Left lobe of liver (tissue), 2 donors: Measurements from ENCODE around the gene NCAPD2. TPM values are rescaled to one million over a fixed set of nuclear protein-coding genes. Genes with fewer than 3 reads are reported as not detected.
"Not testable (repeated sequence)": the region's sequence is repeated elsewhere in the genome, so short reads cannot be mapped to it uniquely, and the experiment has no call there.

Experiments
- ATAC-seq: fragments of 200-7000 bp; cut with Tn5 transposase; one replicate; pipeline ENCODE4 v1.9.1; 2020; ENCODE audit warnings: mild to moderate bottlenecking, moderate library complexity
- DNase-seq: peaks from one replicate; pipeline ENCODE4 v3.0.0-alpha.2; 2020; ENCODE audit warnings: low spot score
- total RNA-seq: library from RNA; stranded (reverse); gene quantifications from one replicate; pipeline ENCODE4 v1.2.1, GENCODE V29; 2021
- donor health status: DM: no; HTN: no; CAD: no; lungs with moderate emphysema.
- donor health status: DM: no; HTN: yes; CAD: no.

NCAPD2 gene
- total RNA-seq, 1 donor from 2014 or later, result 9.0 TPM

DNA sequence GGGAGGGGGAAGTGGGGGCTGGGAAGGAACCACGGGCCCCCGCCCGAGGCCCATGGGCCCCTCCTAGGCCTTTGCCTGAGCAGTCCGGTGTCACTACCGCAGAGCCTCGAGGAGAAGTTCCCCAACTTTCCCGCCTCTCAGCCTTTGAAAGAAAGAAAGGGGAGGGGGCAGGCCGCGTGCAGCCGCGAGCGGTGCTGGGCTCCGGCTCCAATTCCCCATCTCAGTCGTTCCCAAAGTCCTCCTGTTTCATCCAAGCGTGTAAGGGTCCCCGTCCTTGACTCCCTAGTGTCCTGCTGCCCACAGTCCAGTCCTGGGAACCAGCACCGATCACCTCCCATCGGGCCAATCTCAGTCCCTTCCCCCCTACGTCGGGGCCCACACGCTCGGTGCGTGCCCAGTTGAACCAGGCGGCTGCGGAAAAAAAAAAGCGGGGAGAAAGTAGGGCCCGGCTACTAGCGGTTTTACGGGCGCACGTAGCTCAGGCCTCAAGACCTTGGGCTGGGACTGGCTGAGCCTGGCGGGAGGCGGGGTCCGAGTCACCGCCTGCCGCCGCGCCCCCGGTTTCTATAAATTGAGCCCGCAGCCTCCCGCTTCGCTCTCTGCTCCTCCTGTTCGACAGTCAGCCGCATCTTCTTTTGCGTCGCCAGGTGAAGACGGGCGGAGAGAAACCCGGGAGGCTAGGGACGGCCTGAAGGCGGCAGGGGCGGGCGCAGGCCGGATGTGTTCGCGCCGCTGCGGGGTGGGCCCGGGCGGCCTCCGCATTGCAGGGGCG lies 40.2 kb downstream of the NCAPD2 start, which contains the start of gene GAPDH:
GAPDH (plus strand) TSS at position 595 of the 772 bp plus-strand sequence. CDS start 316 bp downstream, outside the sequence.
- peak; percentile 73 for ATAC-seq
- DNase-seq, result peak; percentile 94

DNA sequence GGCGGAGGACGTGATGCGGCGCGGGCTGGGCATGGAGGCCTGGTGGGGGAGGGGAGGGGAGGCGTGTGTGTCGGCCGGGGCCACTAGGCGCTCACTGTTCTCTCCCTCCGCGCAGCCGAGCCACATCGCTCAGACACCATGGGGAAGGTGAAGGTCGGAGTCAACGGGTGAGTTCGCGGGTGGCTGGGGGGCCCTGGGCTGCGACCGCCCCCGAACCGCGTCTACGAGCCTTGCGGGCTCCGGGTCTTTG lies 40.7 kb downstream of the NCAPD2 start:
- DNase-seq (no peak), ATAC-seq (peak; percentile 21)

DNA sequence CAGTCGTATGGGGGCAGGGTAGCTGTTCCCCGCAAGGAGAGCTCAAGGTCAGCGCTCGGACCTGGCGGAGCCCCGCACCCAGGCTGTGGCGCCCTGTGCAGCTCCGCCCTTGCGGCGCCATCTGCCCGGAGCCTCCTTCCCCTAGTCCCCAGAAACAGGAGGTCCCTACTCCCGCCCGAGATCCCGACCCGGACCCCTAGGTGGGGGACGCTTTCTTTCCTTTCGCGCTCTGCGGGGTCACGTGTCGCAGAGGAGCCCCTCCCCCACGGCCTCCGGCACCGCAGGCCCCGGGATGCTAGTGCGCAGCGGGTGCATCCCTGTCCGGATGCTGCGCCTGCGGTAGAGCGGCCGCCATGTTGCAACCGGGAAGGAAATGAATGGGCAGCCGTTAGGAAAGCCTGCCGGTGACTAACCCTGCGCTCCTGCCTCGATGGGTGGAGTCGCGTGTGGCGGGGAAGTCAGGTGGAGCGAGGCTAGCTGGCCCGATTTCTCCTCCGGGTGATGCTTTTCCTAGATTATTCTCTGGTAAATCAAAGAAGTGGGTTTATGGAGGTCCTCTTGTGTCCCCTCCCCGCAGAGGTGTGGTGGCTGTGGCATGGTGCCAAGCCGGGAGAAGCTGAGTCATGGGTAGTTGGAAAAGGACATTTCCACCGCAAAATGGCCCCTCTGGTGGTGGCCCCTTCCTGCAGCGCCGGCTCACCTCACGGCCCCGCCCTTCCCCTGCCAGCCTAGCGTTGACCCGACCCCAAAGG lies 41.2 kb downstream of the NCAPD2 start:
- ATAC-seq (peak; percentile 22), DNase-seq (peak; percentile 78)

GRCh38 chr12:6535697-6535946 lies 41.7 kb downstream of the NCAPD2 start:
- DNase-seq (no peak), ATAC-seq (no peak)

GRCh38 chr12:6535960-6536847 lies 42.3 kb downstream of the NCAPD2 start:
- no peak for DNase-seq
- ATAC-seq, result no peak

DNA sequence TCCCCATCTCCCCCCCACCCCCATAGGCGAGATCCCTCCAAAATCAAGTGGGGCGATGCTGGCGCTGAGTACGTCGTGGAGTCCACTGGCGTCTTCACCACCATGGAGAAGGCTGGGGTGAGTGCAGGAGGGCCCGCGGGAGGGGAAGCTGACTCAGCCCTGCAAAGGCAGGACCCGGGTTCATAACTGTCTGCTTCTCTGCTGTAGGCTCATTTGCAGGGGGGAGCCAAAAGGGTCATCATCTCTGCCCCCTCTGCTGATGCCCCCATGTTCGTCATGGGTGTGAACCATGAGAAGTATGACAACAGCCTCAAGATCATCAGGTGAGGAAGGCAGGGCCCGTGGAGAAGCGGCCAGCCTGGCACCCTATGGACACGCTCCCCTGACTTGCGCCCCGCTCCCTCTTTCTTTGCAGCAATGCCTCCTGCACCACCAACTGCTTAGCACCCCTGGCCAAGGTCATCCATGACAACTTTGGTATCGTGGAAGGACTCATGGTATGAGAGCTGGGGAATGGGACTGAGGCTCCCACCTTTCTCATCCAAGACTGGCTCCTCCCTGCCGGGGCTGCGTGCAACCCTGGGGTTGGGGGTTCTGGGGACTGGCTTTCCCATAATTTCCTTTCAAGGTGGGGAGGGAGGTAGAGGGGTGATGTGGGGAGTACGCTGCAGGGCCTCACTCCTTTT lies 43.1 kb downstream of the NCAPD2 start:
- no peak for ATAC-seq
- DNase-seq, result no peak

DNA sequence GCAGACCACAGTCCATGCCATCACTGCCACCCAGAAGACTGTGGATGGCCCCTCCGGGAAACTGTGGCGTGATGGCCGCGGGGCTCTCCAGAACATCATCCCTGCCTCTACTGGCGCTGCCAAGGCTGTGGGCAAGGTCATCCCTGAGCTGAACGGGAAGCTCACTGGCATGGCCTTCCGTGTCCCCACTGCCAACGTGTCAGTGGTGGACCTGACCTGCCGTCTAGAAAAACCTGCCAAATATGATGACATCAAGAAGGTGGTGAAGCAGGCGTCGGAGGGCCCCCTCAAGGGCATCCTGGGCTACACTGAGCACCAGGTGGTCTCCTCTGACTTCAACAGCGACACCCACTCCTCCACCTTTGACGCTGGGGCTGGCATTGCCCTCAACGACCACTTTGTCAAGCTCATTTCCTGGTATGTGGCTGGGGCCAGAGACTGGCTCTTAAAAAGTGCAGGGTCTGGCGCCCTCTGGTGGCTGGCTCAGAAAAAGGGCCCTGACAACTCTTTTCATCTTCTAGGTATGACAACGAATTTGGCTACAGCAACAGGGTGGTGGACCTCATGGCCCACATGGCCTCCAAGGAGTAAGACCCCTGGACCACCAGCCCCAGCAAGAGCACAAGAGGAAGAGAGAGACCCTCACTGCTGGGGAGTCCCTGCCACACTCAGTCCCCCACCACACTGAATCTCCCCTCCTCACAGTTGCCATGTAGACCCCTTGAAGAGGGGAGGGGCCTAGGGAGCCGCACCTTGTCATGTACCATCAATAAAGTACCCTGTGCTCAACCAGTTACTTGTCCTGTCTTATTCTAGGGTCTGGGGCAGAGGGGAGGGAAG lies 43.9 kb downstream of the NCAPD2 start:
- not testable (repeated sequence) for ATAC-seq
- peak; percentile 79 for DNase-seq

GRCh38 chr12:6538420-6539313 lies 44.8 kb downstream of the NCAPD2 start:
- no peak for ATAC-seq
- no peak for DNase-seq

DNA sequence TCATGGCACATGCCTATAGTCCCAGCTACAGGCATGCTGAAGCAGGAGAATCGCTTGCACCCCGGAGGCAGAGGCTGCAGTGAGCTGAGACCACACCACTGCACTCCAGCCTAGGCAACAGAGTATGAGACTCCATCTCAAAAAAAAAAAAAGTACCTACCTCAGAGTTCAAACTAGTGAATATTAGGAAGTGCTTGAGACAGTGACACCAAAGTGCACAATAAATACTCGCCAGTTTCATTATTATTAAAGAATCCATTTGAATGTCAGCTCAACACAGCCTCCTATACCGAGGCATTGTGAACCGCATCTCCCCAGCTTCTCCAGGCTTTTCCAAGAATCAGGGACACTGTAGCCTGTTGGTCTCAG lies 45.4 kb downstream of the NCAPD2 start:
- ATAC-seq (no peak), DNase-seq (no peak)

GRCh38 chr12:6539707-6540134 lies 45.8 kb downstream of the NCAPD2 start:
- DNase-seq, result no peak

GRCh38 chr12:6540181-6540877 lies 46.4 kb downstream of the NCAPD2 start:
- ATAC-seq, result no peak
- DNase-seq, result peak; percentile 67

More at GRCh38 chr12:6539707-6540134, 45.8 kb downstream of the NCAPD2 start:
- peak; percentile 28 for ATAC-seq

- DNase-seq (no peak), ATAC-seq (peak; percentile 9)
These were observed 47.7 kb downstream of the NCAPD2 start for GRCh38 chr12:6541371-6542165.

- DNase-seq (peak; percentile 87), ATAC-seq (peak; percentile 86)
These were observed 48.5 kb downstream of the NCAPD2 start for GRCh38 chr12:6542209-6543009.

GRCh38 chr12:6546016-6546415 lies 52.1 kb downstream of the NCAPD2 start:
- ATAC-seq, result no peak
- no peak for DNase-seq

GRCh38 chr12:6547566-6547965 lies 53.7 kb downstream of the NCAPD2 start:
- no peak for DNase-seq
- ATAC-seq, result no peak

DNA sequence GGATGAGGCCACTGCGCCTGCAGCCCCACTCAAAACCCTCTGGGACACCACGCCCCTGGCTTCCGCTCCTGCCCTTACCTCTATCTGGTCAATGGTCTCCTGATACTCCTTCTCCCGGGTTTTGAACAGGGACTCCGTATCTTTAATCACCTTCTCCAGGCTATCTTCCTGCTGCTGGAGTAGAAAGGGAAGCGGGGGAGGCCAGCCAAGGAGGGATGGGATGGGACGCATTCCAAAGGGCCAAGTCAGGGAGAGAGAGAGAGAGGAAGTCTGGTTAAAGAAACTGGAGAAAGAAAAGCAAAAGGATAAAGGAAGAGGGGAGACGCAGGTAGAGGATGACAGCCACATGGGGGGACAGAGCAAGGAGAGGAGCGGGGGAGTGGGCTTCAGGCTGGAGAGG lies 54.1 kb downstream of the NCAPD2 start:
- DNase-seq (no peak), ATAC-seq (no peak)

DNA sequence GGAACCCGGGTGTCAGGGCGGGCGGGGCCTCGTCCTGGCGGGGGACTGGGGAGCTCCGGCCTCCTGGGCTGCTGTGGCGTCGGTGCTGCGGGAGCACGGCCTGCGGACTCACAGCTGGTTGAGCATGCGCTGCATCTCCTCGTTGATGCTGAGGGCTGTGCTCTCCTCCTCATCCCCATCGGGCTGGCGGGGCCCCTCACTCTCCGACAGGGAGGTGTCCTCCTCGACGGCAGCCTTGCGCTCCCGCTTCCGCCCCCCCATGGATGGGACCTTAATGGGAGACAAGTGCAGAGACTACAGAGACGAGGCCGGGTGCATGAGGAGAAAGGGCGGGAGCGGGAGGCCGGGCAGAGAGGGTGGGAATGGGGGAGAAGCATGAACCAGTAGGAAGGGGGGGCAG lies 54.7 kb downstream of the NCAPD2 start:
- ATAC-seq (no peak), DNase-seq (no peak)
